ENCODE results near the gene USE1.
"Not testable (repeated sequence)": the region's sequence is repeated elsewhere in the genome, so short reads cannot be mapped to it uniquely, and the experiment has no call there.

Gene USE1, protein sequence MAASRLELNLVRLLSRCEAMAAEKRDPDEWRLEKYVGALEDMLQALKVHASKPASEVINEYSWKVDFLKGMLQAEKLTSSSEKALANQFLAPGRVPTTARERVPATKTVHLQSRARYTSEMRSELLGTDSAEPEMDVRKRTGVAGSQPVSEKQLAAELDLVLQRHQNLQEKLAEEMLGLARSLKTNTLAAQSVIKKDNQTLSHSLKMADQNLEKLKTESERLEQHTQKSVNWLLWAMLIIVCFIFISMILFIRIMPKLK

DNA sequence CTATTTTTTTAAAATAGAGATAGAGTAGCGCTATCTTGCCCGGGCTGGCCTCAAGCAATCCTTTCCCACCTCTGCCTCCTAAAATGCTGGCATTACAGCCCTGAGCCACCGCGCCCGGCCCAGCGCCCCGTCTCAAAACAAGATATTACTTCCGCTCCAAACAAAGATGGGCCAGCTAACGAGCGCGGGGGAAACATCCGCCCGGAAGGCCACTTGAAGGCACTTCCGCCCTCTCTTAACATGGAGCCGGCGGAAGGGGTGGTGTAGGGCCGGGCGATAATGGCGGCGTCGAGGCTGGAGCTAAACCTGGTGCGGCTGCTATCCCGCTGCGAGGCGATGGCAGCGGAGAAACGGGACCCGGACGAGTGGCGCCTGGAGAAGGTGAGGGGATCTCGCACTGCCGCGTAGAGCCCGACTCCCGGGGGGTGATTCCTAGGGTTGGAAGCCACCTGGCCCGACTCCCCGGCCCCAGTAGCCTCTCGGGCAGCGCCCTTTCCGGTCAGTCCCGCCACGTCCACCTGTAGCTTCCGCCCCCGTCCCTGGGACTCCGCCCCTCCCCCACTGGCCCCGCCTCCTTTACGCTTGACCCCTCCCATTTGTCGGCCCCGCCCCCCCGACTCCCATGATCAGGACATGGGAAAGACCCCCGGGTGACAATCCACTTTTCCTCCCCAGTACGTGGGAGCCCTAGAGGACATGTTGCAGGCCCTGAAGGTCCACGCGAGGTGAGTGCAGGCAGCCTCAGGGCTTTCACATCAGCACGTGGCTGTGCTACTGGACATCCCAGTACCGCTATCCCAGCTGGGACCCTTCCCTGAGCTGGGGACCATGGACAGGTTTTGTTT is at the start of gene USE1:
TSS of gene USE1 (plus strand) at position 231 of the 845 bp plus-strand sequence. CDS start at position 280, 49 bp downstream.
- peak; percentile 72 for DNase-seq (ENCODE audit: low read depth)

DNA sequence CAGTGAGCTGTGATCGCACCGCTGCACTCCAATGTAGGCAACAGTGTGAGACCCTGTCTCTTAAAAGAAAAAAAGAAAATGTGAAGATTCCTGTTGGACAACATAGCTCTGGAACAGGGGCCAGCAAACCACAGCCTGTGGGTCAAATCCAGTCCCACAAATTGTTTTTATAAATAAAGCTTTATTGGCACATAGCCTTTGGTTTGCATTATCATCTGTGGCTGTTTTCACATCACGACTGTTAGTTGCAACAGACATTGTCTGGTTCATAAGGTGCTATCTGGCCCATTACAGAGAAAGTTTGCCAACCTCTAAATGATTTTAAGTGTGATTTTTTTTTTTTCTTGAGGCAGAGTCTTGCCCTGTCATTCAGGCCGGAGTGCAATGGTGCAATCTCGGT is 49.4 kb upstream of the USE1 start:
- no peak for DNase-seq (ENCODE audit: low read depth)

DNA sequence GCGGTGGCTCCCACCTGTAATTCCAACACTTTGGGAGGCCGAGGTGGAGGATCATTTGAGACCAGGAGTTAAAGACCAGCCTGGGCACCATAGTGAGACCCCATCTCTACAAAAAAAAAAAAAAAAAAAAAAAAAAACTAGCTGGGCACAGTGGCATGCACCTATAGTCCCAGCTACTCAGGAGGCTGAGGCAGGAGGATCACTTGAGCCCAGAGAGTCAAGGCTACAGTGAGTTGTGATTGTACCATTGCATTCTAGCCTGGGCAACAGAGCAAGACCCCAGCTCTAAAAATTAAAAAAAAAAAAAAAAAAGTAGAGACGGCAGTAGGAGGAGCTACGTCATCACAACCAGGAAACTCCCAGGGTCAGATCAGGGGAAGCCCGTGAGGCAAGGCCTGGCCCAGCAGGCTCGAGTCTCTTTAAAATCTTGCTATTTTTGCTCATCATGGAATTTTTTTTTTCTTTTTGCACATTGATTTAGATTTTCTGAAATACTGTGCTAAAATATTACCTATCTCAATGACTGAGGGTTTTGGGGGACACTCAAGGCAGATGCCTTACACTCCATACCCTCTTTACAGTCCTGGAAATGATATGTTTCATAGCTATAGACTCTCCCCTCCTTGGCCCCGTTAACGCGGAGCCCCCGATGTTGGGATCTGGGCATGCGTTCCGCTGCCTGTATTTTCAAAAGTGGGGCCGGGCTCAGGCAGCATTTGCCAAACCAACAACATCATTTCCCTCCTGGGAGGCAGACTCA is 44.4 kb upstream of the USE1 start:
- no peak for DNase-seq (ENCODE audit: low read depth)

DNA sequence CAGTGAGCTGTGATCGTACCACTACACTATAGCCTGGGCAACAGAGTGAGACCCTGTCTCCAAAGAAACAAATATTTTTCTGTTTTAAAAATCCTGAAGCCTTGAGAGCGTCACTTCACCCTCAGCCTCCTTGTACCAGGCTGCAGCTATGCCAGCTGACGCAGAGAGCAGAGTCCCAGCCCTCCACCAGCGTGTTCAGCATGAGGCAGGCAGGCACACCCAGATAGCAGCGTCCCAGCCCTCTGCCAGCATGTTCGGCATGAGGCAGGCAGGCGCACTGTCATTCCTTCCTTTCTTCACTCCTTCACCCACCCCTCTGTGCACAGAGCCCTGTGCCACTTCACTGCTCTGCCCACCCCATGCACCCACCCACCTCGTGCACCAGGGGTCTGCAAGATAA is 43.3 kb upstream of the USE1 start:
- no peak for DNase-seq (ENCODE audit: low read depth)

DNA sequence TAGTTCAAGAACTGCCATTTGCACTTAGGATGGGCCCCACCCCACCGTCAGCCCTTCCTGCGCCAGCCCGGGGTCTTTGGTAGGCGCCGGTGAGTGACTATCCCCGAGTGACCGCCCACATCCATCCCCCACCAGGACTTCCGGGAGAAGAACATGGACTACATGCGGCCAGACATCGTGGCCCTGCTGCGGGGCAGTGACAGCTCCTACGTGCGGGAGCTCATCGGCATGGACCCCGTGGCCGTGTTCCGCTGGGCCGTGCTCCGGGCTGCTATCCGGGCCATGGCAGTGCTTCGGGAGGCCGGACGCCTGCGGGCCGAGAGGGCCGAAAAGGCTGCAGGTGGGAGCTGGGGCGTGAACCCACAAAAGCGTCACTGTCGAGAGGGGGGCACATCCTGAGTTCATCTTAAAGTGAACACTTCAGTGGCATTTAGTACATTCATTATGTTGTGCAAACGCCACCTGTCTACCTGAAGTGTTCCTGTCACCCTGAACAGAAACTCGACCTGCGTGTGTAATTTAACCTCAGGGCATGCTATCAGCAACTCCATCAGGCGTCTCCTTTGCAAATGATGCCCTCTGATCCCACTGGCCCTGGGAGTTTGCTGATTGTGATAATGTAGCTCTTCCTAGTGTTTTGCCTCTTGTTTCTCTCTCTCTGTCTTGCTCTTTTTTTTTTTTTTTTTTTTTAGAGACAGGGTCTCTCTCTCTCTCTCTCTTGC is 42.4 kb upstream of the USE1 start:
- no peak for DNase-seq (ENCODE audit: low read depth)

DNA sequence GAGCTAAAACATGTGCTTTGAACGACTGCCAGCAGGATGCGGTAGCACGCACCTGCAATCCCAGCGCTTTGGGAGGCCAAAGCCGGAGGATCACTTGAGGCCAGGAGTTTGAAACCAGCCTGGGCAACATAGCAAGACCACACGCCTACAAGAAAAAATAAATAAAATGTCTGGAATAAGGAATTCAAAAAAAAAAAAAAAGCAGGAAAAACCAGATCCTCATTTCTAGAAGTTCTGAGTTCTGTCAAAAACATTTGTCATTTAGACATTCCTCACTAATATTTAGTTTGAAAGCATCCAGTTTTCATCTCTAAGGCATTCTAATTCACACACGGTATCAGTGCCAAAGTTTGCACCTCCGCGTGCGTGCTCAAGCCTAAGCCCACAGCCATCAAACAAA is 36.9 kb upstream of the USE1 start:
- DNase-seq (ENCODE audit: low read depth): no peak

DNA sequence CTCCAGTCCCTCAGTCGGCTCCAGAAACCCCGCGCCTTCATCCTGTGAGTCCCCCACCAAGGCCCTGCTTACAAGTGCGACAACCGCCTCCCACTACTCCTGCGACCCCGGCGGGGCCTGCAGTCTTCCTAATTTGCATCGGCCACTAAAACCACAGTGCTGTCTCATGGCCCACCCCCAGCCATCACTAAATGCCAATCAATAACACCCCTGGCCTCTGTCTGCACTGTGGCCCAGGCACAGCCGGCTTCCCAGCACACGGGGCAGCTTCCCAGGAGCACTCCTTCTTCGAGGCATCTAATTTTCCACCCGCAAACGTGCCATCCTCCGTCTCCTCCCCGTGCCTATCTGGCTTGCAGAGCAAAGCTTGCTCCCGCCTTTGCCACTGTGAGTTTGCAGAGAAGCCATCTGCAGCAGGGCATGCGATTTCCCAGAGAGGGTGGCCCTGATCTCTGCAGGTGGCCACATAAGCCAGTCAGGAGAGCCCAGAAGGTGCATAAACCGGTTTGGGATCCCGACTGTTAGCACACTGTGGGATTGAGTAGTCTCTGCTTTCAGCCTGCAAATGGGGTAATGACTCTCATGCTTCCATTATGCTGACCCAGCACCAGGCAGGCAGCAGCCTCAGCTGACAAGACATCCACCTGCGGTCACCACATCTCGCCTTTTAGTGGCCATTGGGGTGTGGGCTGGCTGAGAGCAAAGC is 34.0 kb upstream of the USE1 start:
- no peak for DNase-seq (ENCODE audit: low read depth)

DNA sequence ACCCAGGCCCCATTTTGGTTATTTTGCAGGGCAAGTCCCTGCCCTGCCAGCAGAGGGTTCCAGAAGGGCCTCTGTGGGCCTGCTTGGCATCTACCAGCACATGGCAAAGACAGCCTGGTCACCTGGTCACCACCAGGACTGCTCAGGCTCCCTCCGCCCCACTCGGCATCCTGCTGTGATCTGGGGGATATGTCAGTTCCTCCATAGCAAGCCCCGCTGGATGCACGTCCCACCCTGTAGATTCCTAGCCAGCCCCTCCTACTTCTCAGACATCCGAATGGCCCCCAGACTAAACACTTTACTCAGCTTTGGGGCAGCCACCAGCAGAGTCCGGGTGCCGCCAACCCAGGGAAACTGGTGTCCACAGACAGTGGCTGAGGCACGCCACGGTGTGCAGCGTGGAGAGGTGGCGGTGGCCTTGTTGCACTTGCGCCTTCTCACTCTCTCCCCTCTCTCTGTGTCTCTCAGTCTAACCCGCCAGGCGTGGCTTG is 31.8 kb upstream of the USE1 start:
- no peak for DNase-seq (ENCODE audit: low read depth)

DNA sequence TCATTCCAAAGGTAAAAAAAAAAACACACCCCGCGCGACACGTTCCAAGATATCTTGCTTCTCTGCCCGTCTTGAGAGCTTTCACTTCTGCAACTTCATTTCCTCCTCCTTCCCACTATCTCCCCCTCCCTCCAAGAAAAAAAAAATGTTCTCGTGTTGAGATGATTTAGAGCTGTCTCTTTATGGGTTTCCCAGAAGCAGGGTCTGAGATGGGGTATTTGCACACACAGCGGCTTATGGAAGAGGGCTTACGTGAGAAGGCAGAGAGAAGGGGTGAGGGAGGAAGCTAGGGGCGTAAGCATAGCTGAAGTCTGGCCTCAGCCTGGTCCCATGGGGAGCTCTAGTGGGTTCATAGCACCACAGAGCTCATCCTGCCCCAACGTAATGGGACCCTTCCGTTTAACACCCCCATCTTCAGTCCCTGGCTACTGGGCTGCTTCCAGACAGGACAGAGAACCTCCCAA is 31.3 kb upstream of the USE1 start:
- DNase-seq (ENCODE audit: low read depth): no peak

DNA sequence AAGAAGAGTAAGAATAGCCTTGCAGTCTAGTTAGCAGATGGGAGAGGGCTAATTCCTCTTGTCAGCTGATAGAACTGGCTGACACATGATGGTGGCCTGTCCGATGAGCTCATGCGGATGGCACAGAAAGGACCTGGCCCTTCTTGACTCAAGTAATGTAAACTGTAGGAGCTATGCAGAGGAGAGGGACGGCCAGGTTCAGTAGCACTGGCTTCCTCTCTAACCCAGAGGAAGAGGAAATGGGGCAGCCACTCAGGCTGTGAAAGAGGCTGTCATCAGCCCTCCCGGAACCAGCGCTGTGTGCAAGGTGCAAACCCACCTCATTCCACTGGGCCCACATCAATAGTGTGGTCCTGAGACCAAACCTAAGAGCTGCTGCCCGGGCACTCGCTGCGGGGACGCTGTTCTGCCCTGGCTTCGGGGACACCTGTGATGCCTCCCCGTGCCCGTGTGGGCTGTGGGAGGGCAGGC is 30.8 kb upstream of the USE1 start:
- peak; percentile 22 for DNase-seq (ENCODE audit: low read depth)

DNA sequence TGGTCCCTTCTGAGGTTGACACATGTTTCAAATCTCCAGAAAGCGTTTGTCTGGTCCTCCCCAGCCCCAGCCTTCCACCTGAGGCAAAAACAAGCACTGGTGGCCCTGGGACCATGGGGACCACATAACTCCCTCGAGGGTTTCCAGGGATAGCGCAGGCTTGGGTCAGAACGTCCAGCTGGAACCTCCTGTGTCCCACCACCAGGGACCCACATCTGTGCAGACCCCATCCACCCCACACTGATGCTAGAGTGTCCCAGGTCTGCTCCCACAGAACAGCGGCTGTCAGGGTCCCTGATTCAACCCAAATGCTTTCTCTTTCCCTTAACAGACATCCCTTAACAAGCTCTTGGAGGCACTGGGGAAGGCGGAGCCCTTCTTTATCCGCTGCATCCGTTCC is 29.6 kb upstream of the USE1 start:
- DNase-seq (ENCODE audit: low read depth): no peak

DNA sequence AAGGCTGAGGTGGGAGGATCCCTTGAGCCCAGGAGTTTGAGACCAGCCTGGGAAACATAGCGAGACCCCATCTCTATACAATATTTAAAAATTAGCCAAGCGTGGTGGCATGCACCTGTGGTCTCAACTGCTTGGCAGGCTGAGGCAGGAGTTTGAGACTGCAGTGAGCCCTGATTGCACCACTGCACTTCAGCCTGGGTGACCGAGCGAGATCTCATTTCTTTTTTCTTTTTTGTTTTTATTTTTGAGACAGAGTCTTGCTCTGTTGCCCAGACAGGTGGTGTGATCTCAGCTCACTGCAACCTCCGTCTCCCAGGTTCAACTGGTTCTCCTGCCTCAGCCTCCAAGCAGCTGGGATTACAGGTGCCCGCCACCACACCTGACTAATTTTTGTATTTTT is 23.4 kb upstream of the USE1 start:
- DNase-seq (ENCODE audit: low read depth): not testable (repeated sequence)

DNA sequence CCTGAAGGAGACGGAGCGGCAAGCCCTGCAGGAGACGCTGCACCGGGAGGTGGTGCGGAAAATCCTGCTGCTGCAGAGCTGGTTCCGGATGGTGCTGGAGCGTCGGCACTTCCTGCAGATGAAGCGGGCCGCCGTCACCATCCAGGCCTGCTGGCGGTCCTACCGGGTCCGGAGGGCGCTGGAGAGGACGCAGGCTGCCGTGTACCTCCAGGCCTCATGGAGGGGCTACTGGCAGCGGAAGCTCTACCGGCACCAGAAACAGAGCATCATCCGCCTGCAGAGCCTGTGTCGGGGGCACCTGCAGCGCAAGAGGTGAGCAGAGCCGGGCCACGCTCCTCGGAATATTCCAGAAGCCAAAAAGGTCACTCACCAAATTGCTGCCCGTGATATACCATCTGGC is 22.4 kb upstream of the USE1 start:
- no peak for DNase-seq (ENCODE audit: low read depth)

DNA sequence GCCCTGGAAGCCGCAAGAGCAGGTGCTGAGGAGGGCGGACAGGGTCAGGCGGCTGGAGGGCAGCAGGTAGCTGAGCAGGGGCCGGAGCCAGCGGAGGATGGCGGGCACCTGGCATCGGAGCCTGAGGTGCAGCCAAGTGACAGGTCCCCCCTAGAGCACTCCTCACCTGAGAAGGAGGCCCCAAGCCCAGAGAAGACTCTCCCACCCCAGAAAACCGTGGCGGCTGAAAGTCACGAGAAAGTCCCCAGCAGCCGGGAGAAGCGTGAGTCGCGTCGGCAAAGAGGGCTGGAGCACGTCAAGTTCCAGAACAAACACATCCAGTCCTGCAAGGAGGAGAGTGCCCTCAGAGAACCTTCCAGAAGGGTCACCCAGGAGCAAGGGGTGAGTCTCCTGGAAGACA is 20.5 kb upstream of the USE1 start:
- no peak for DNase-seq (ENCODE audit: low read depth)

DNA sequence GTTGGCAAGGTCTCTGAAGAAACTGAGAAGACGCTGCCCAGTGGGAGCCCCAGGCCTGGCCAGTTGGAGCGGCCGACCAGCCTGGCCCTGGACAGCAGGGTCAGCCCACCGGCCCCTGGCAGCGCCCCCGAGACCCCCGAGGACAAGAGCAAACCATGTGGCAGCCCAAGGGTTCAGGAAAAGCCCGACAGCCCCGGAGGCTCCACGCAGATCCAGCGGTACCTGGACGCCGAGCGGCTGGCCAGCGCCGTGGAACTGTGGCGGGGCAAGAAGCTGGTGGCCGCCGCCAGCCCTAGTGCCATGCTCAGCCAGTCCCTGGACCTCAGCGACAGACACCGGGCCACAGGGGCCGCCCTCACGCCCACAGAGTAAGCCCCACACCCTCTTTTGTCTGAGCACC is 20.1 kb upstream of the USE1 start:
- no peak for DNase-seq (ENCODE audit: low read depth)

DNA sequence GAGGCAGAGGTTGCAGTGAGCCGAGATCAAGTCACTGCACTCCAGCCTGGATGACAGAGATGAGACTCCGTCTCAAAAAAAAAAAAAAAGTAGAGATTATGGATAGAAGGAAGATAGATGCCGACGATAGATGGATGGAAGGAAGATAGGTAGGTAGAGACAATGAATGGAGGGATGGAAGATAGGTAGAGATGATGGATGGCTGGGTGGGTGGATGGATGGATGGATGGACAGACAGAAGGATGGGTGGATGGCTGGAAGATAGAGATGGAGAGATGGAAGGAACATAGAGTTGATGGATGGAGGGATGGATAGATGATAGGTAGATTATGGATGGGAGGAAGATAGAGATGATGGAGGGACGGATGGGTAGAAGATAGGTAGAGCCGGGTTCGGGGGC is 18.5 kb upstream of the USE1 start:
- no peak for DNase-seq (ENCODE audit: low read depth)

DNA sequence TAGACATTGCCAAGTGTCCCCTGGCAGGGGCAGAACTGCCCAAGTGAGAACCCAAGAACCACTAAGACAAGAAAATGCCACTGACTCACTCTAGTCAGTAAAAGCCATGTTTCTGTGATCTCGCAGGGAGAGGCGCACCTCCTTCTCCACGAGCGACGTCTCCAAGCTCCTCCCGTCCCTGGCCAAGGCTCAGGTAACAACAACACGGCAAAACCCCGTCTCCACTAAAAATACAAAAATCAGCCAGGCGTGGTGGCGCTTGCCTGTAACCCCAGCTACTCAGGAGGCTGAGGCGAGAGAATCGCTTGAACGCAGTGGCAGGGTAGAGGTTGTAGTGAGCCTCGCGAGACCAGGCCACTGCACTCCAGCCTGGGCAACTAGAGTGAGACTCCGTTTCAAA is 17.5 kb upstream of the USE1 start:
- DNase-seq (ENCODE audit: low read depth): no peak

DNA sequence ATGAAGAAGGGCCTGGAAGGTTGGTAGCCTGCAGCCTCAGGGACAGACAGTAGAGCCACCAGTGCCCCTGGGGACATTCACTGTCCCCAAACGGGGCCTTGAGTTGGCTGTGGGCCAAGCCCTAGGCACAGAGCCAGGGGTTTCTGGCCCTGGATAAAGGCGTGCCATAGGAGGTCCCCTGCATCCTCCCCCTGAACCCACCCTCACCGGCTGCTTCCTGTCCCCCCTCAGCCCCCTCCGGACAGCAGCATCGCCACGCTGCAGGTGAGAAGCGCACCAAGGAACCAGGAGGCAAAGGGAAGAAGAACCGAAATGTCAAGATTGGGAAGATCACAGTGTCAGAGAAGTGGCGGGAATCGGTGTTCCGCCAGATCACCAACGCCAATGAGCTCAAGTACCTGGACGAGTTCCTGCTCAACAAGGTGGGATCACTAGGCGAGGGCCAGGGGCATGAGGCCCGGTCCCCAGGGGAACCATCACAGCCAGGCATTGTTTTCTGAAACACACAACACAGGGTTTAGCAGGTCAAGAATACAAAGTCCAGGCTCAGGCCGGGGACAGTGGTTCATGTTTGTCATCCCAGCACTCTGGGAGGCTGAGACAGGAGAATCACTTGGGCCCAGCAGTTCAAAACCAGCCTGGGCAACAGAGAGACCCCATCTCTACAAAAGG is 14.6 kb upstream of the USE1 start:
- DNase-seq (ENCODE audit: low read depth): no peak

DNA sequence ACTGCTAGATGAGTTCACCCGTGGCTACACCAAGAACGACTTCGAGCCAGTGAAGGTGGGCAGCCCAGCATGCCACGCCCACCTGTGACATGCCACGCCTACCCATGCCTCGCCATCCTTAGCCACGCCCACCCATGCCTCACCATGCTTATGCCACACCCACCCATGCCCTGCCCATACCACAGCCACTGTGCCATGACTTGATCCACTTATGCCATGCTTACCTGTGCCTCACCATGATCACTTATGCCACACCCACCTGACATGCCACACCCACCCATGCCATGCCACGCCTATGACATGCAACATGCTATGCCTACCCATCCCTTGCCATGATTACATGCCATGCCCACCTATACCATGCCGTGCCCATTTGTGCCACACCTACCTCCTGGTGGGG is 12.9 kb upstream of the USE1 start:
- no peak for DNase-seq (ENCODE audit: low read depth)

DNA sequence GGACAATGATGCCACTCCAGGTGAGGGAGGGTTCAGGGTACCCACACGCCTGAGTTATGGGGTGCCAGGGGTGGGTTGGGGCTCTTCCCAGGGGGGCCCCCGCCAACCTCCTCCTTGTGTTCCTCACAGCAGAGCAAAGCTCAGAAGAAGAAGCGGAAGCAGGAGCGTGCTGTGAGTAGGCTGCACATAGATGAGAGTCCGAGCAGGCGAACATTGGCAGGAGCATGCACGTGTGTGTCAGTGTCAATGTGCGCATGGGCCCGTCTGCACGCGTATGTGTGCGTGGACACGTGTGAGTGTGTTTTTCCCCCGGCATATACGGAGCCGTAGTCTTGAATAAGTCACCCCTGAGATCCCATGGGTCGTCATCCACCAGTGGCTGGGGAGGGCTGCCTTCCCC is 12.4 kb upstream of the USE1 start:
- no peak for DNase-seq (ENCODE audit: low read depth)

All from stimulated activated CD8-positive, alpha-beta memory T cell treated with anti-CD3 and anti-CD28 coated beads, Interleukin-4, amount 100 ng/mL, for 24 hours (primary cell).